GM21723 (cell line): ENCODE results near the gene PARVA.

Source experiments
- ATAC-seq: cut with Tn5 transposase; IDR thresholded peaks from one replicate; pipeline ENCODE4 v1.9.1; 2021; ENCODE audit warnings: mild to moderate bottlenecking, moderate library complexity; ENCODE audit not compliant: unreplicated experiment

Gene PARVA

DNA sequence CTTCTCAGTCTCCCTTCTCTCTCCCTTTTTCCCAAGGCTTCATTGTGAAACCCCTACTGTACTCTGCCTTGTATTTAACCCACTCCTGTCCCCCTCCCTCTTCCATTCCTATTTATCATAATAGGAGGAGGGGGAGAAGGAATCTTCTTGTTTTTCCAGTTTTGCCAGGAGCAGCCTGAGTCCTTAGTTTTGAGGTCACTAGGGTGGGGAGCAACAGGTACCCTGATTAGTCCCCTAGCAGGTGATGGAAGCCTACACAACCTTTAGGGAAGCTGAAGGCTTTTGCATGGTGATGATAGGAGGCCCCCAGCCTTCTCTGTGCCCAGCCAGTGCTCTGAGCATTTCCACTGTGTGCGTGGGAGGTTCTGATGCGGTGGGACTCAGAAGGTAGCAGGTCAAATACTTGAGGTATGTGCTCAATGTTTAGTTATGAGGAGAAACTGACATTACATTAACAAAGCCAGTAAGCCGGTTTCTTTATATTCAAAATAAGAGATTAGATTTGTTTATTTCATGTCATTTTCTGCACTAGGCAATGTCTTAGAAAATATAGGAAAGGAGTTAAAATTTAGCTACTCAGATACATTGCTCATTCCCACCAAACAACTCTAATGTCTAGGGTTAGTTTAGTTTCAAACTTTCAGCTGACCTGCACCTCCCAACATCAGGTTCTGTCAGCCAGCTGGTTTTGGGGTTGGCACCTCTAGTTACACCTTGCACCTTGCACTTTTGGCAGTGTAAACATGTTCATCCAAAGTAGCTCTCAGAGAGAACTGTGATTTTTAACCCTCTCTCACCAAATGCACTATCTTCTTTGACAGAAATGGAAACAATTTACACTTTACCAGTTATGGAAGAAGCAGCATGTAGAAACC, 26.0 kb downstream of the PARVA start:
- no peak for ATAC-seq

DNA sequence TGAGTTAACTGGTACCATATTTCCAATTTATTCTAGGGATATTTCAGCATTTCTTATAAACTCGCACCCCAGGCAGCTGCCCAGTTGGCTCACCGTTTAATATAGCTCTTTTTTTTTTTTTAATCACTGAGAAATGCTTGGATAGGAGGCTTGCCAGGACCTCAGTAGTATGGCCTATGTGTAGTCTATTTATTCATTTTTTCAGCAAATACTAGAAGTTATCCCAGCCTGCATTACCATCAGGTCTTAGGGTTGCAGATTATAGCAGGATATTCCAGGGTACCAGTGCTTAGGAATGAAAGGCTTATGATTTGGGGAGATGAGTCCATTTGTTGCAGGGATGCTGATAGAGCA, 26.6 kb downstream of the PARVA start:
- no peak for ATAC-seq

DNA sequence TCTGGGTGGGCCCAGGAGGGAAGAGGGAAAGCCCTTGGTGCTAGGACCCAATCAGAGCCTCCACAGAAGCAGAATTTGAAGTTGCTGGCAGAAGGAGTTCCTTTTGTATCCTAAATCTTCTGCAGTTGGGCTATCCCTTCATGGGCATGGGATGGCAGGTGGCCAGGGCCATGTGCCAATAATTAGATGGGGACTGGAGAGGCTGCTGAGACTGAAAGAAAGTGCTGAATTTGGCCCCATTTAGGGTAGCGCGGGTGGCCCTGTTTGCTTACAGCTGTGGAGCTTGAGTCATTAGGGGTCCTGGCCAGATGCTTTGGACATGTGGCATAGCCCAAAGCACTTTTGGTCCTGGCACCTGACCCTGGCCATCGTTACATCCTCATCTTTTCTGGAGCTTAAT, 27.1 kb downstream of the PARVA start:
- ATAC-seq, result no peak

DNA sequence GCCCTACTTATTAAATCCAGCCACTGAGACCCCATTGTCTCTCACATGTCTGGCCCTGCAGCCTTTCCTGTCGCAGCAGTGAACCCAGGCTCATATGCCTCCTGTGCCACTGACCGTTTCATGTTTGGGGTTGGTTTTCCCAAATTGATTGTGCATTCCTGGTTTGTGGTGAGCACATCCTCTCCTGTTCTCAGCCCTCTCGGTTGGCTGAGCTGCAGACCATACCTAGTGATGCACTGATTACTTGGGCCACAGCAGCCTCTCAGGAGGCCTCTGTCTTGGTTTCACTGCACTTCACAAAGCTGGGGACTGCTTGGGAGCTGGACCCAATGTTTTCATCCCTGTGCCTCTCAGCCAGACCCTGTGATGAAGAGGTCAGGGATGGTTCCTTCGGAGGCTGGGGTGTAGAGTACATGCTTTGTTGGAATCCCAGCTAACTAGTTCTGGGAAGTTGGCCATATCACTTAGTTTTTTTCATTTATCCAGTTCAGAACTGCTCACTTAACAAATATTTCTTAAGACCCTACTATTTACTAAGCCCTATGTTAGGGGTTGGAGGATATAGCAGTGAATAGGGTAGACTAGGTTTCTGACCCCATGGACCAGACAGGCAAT, 30.9 kb downstream of the PARVA start:
- ATAC-seq, result no peak

DNA sequence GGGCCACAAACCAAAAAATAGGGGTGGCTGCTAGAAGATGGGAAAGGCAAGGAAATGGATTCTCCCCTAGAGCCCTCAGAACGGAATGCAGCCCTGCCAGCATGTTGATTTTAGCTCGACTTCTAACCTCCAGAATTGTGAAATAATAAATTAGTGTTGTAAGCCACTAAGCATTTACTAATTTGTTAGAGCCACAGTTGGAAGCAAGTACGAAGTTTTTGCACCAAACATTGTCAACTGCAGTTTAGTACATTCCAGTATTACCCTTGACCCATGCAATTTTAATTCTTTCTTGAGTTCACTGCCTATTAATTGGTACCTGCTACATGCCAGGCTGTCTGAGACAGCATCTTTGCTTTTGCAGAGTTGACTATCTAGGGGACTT, 32.2 kb downstream of the PARVA start:
- ATAC-seq, result no peak

DNA sequence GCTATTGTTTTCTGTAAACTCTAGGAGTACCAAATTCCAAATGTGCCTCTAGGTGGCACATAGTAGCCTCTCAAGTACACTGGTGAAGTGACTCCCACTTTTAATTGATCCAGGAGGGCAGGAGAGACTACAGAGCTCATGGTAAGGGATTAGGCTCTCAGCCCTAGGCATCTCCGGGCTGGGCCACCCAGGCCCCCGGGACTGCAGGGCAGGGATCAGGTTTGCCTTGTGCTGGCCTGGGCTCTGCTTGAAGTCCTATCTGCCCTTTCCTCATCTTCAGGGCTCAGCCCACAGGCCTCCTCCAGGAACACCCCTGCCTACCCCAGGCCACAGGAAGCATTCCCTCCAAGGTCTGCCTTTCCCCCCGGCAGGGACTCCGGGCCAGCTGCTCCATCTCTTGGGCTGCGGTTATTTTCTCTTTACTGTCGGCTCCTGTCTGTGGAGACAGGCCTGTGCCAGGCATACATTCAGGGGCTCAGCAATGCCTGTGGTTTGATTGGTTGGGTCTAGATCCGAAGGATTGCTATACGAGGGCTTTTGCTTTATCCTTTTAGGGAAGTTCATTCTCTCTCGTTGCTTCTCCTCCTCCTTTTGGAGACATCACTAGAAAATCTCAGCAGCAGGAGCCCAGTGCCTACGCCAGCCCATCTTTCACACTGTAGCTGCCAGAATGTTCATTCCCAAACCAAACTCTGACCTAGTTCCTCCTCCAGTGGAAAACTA, 32.8 kb downstream of the PARVA start:
- ATAC-seq, result no peak

DNA sequence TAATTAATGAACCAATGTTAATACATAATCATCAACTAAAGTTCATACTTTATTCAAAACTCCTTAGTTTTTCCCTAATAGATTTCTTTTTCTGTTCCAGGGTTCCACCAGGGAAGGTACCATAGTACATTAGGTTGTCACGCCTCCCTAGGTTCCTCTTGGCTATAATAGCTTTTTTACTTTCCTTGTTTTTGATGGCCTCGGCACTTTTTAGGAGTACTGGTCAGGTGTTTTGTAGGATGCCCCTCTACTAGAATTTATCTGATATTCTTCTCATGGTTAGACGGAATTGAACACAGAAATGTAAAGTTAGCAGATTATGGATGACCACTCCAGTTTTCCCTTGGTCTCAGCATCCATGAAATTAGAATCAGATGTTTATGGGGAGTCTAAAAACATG, 34.0 kb downstream of the PARVA start:
- ATAC-seq, result no peak

DNA sequence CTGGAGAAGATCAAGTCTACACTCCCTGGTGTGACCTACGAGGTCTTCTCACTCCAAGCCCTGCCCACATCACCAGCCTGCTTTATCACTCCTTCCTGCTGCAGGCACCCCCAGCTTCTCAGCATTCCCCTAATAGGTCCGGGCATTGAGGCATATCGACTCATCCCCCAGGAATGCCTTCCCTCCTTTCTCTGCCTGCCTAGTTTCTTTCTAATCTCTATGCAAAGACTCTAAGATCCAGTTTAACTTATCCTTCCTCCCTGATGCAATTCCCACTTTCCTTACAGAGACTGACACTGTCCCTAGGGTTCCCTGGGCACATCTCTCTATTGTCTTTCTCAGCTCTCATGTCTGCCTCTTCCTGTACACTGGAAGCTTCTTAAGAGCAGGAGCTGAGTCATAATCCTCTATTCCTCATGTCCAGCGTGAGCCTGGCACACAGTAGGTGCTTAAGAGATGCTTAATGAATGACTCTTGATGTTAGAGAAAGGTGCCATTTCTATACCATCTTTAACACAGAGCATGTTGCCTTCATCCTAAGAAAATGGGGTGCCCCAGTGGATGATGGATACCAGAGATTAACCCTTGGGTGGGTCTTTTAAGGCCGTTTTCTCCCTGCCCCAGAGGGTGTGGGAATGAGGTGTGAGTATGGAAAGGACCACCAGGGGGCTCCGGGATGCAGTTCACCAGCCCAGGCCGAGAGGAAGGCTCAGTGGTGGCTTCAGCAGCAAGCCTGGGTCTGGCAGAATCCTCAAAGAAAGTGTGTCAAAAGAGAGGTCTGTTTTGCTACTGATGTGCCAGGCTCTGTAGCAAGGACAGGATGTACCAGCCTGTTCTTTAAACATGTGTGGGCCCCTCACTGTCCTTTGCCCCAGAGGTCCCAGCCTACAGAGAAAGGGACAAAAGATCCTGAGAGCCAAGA, 34.7 kb downstream of the PARVA start:
- no peak for ATAC-seq

DNA sequence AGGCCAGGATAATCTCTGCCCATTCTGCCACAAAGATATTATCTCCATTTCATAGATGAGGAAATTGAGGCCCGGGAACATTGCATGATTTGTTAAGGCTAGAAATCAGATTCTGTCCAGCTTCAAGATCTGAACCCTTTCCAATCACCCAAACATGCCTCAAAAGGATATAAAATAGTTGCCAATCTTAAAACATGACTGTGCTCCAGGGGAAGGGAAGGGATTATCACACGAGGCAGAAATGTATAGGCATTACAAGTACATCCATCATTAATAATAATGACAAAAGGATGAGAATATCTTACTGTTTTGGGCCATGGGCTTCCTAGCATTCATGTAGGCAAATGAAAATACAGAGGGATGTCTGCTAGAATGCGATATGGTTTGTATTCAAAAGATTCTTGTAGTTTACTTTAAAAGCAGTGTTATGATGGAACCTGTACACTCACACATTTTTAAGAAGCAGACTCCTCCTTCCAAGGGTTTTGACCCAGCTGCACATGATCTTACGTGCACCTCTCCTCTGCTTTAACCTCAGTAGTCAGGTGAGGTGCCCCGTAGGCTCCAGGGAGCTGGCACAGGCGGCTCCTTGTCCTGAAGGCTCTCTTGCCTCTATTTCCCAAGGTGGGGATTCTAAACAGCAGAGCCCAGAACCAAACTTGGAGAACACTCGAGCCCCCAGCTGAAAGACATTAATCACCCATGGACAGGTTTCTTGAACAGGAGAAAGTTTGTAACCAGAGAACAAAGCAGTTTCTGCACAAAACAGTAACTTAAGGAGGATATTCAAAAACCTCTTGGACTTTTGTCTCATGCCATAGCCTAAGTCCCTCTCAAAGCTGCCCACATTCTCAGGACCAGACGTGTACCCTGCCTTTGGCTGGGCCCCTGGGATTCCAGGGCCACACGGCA, 36.0 kb downstream of the PARVA start:
- ATAC-seq, result no peak

DNA sequence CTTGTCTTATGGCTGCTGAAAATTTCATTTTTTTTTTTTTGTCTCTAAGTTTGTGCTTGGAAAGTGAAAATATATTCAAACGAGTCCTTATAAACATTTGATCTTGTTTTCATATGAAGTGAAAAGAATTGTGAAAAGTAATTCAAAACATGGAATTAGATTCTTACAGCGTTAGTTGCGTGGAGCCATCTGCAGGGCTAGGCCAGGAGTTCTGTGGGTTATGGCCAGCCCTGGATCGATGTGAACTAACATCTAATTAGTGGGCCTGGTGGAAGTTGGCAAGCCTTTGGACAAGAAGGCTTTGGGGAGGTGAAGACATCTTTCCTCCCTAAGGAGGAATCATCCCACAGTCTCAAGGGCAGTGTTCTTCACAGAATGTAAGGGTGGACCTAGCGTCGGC, 37.2 kb downstream of the PARVA start:
- no peak for ATAC-seq

DNA sequence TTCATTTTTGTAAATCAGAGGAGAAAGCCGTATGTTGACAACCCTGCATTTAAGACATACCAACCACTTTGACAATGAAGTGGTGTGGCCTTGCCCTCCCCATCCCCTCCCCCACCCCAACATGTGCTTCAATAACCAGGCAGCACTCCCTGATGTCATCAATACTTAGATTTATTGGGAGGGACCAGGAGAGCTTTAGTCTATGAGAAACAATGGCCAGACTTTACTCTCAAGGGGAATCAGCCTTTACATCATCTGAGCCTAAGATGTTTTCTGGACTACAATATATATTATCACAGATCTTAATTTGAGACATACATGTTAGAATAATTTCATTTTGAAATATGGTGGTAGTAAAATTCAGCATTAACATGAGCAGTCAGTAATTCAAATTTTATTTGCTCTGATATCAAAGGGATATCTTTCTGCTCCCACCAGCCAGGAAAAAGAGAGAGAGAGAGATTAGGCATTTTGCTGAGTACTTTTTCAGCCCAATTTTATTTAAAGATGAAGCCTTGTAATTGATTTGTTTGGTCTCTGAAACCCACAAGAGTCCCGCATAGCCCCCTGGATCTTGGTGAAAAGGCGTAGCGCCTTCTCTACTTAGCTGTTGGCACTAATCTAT, 38.1 kb downstream of the PARVA start:
- ATAC-seq, result no peak

DNA sequence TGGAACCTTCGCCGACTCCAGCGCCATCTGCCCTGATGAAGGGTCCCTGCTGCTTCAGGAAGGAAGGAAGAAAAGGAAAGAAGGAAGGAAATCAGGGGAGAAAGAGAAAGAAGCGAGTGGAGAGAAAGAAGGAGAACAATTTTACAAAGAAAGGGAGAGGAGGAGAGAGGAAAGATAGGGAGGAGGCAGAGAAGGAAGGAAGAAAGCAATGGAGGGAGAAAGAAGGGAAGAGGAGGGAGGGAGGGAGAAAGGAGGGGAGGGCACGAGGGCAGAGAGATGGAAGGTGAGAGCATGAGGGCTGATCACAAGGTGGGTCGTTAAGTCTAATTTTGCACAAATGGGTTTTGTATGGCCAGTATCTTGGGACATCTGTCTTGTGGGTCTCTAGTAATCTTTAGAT, 39.2 kb downstream of the PARVA start:
- ATAC-seq, result no peak

DNA sequence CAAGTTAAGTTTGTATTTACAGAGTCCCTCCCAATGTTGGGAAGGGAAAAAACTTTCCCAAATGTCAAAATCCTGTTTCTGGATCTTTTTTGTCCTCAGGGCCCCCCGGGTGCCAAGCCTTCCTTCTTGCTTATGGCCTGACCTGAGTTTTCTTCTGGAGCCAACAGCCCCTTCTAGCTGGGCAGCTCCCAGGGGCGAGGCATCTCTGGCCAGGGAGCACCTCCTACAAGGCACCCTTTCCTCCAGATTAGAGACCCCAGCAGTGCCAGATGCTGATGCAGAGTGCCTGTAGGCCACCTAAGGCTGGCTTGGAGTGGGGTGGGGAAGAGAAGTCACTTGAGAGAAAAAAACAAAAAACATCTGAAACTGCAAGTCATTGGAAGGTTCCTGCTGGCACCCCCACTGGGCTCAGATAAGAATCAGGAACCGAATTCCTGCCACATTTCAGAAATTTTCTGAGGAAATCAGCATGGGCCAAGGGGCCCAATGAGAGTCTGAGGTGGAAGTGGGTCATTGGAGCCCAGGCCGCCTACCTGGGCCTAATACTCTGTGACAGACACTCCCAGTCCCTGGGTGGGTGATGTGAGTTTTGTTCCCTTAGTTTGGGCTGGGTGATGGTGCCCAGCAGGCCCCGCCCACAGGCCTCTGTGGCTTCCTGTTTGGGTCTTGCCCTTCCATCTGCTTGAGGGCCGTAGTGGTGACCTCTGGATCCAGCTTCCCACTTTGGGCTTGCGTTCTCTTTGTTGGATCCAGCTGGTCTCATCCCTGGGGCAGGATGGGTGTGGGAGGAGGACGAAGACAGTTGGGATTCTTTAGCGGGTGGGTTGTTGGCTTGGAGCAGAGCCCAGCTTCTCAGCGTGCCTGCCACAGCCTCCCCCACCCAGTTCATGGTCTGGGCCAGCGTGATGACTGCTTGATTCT, 40.6 kb downstream of the PARVA start:
- ATAC-seq, result no peak

DNA sequence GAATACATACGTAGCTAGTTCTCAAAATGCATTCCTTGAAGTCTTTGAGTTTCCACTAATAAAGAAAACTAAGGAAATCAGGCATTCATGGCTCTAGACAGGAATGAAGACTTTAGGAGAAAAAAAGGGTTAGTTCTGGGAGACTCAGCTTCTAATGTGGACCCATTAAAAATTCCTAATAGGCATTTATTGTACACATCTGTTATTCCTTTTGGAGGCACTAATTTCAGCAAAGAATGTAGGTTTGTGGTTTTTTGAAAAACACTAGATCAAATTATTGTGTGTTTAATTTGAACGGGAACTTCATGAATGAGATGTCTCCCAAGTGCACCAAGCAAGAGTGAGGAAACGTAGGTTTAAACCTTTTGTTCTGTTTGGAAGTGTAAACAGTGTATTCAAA, 42.7 kb downstream of the PARVA start:
- no peak for ATAC-seq

DNA sequence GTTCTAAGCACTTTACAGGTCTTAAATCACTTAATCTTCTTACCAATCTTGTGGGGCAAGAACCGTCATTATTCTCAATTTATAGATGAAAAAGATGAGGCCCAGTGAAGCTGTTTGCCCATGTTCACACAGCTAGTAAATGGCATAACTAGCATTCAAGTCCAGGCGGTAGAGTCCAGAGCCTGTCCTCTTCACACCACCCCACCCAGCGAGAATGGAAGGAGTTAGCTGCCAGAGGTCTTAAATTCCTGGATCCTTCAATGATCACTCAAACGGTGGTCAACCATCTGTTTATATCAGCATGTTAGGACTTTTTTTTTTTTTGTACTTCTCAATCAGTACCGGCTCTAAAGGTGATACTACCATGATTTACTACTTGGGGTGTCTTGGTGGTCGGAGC, 43.3 kb downstream of the PARVA start:
- ATAC-seq, result no peak

DNA sequence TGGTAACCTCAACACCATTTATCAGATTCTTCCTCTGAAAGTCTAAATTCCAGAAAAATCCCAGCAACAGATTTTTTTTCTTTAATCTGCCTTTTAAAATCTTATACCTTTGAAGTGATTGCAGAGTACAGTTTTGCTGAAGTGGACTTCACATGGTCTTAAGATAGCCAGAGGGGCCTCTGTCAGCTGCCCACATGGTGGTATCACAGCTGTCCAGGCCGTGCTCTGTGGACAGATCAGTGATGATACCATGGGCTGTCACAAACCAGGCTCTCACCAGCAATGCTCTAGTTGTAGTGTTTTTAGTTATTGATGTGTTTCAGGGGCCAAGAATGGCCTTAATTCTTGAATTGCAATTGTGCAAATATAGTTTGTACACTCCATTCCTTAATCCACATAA, 44.0 kb downstream of the PARVA start:
- ATAC-seq, result no peak

DNA sequence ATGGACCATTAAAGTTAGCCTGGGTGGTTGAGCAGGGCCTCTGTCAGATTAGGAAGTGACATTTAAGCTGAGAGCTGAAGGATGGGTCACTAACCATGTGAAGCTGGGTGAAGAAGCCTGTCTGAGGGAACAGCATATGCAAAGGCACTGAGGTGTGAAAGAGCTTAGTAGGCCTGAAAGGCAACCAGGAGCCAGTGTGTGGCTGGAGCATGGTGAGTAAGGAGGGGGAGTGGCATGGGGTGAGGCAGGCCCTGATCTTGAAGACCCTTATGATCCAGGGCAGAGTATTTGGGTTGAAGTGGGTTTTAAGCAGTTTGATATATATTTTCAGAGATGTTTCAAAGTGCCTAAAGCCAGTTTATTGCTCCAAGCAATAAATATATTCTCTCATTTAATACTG, 48.8 kb downstream of the PARVA start:
- ATAC-seq, result no peak

DNA sequence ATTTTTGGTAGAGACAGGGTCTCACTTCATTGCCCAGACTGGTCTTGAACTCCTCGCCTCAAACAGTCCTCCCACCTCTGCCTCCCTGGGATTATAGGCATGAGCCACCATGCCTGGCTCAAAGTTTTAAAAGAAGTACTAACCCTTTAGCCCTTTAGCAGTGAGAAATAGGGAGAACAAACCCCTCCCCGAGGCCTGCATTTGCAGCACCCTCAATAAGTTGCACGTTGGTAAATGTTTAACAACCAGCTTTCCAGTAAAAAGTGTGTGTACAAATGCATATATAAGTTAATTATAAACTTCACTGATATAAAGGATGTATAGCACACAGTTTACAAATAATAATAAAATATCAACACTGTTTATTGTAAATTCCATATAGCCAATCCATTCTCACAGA, 51.8 kb downstream of the PARVA start:
- no peak for ATAC-seq

DNA sequence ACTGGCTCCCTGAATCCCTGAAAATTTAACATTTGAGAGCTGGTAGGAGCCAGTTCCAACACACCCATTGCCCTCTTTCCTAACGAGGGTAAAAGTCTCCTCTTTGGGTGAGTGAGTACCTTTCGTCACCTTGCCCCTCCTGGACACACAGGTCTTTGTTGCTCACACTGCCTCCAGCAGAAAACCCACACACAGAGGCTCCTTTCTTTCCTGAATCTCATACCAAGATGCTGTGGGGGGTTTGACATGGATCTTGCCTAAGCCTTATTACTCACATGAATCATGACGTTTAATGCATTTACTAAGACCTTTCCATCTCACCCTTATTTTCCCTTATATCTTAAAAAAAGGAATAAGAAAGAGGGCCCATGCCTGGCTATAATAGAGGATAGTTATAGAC, 53.0 kb downstream of the PARVA start:
- ATAC-seq, result no peak
